Measurements from ENCODE around the gene UBC. TPM values are rescaled to one million over a fixed set of nuclear protein-coding genes. Genes with fewer than 3 reads are reported as not detected.
A peak's percentile ranks its signal among the peaks of the same experiment; 100 is the strongest.
"Not testable (repeated sequence)": the region's sequence is repeated elsewhere in the genome, so short reads cannot be mapped to it uniquely, and the experiment has no call there.

The UBC gene
- total RNA-seq, 3 donors from 2014 or later, result 1,552 to 1,797 (median 1,598) TPM

GRCh38 chr12:124904306-124905098, 9.9 kb downstream of the UBC start:
- peak overlapping the region; percentile 68 to 85 for H3K27ac ChIP-seq
- H3K4me3 ChIP-seq, result peak overlapping the region in 1 of 3 donors; percentile 49
- intact Hi-C loops (cut with DNase I; ENCODE audit: low total_unique reads), result loop anchor here (2.0 kb wide), 1 partner anchor 128 kb away; no protein-coding TSS in a partner anchor

GRCh38 chr12:124902916-124903315, 11.5 kb downstream of the UBC start:
- TF ChIP-seq CTCF (IDR thresholded peaks at IDR 0.05), result no peak
- TF ChIP-seq POLR2A (IDR thresholded peaks at IDR 0.05), result no peak
- TF ChIP-seq POLR2AphosphoS5 (IDR thresholded peaks at IDR 0.05), result no peak
- Histone ChIP-seq H3K9me3 (no peaks in the 10 kb centered on the region), H3K4me1 (peaks cover 0 to 13% of the 10 kb centered on the region in 2 donors), H3K36me3 (no peaks in the 10 kb centered on the region), H3K27me3 (no peaks in the 10 kb centered on the region), H3K27ac (no peak overlapping the region), H3K4me3 (no peak overlapping the region)
- no peak for DNase-seq (ENCODE audit: low spot score in 2 of 2)
- intact Hi-C loops (cut with DNase I; ENCODE audit: low total_unique reads), result no loop called here

More at GRCh38 chr12:124904306-124905098, 9.9 kb downstream of the UBC start:
- H3K27me3 ChIP-seq, result no peaks in the 10 kb centered on the region
- H3K4me1 ChIP-seq, result peaks cover 1 to 8% of the 10 kb centered on the region in 2 donors
- no peaks in the 10 kb centered on the region for H3K36me3 ChIP-seq
- TF ChIP-seq POLR2AphosphoS5 (IDR thresholded peaks at IDR 0.05) (peak; percentile 60 to 85 (median 61)), CTCF (IDR thresholded peaks at IDR 0.05) (no peak), POLR2A (IDR thresholded peaks at IDR 0.05) (no peak)
- H3K9me3 ChIP-seq, result no peaks in the 10 kb centered on the region
- DNase-seq (ENCODE audit: low spot score in 2 of 2), result peak; percentile 81 to 82

- intact Hi-C loops (cut with DNase I; ENCODE audit: low total_unique reads), result no loop called here
- TF ChIP-seq POLR2A (IDR thresholded peaks at IDR 0.05), result no peak
- TF ChIP-seq CTCF (IDR thresholded peaks at IDR 0.05), result no peak
- TF ChIP-seq POLR2AphosphoS5 (IDR thresholded peaks at IDR 0.05), result no peak
Observed at GRCh38 chr12:124901003-124901402, 13.4 kb downstream of the UBC start.

DNA sequence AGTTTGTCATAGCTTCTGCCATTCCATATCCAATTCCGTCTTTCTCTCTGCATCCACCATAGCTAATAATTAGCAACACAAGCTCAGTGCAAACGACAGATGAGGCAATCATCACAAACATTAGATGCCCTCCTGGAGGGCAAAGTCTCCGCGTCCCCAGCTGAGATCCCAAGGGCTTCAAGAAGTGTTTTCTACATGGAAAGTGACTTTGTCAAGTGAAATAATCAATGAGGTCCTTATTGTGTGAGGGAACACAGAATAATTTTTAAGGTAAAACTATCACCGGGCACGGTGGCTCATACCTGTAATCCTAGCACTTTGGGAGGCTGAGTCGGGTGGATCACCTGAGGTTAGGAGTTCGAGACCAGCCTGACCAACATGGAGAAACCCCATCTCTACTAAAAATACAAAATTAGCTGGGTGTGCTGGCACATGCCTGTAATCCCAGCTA, 14.1 kb downstream of the UBC start:
- H3K27ac ChIP-seq; intact Hi-C loops (cut with DNase I; ENCODE audit: low total_unique reads); DNase-seq (ENCODE audit: low spot score in 2 of 2); H3K9me3 ChIP-seq; H3K27me3 ChIP-seq; H3K4me3 ChIP-seq; H3K36me3 ChIP-seq: not testable (repeated sequence)
- peaks cover 0 to 13% of the 10 kb centered on the region in 2 donors for H3K4me1 ChIP-seq

More at GRCh38 chr12:124901003-124901402, 13.4 kb downstream of the UBC start:
- H3K27me3 ChIP-seq, result no peaks in the 10 kb centered on the region
- DNase-seq (ENCODE audit: low spot score in 2 of 2), result no peak
- no peak overlapping the region for H3K4me3 ChIP-seq
- H3K27ac ChIP-seq, result no peak overlapping the region
- H3K9me3 ChIP-seq, result no peaks in the 10 kb centered on the region
- peaks cover 0 to 13% of the 10 kb centered on the region in 2 donors for H3K4me1 ChIP-seq
- H3K36me3 ChIP-seq, result no peaks in the 10 kb centered on the region

GRCh38 chr12:124898923-124899294, 15.5 kb downstream of the UBC start:
- TF ChIP-seq CTCF (IDR thresholded peaks at IDR 0.05) (no peak), POLR2A (IDR thresholded peaks at IDR 0.05) (no peak), POLR2AphosphoS5 (IDR thresholded peaks at IDR 0.05) (no peak)
- intact Hi-C loops (cut with DNase I; ENCODE audit: low total_unique reads), result no loop called here
- no peak overlapping the region for H3K4me3 ChIP-seq
- no peak overlapping the region for H3K27ac ChIP-seq
- H3K36me3 ChIP-seq, result no peaks in the 10 kb centered on the region
- no peak for DNase-seq (ENCODE audit: low spot score in 2 of 2)
- H3K4me1 ChIP-seq, result peaks cover 0 to 6% of the 10 kb centered on the region in 2 donors
- no peaks in the 10 kb centered on the region for H3K9me3 ChIP-seq
- no peaks in the 10 kb centered on the region for H3K27me3 ChIP-seq

All from breast epithelium (tissue), 4 donors.